HL-60/S4 treated with retinoic acid at 250 ng/mL for 4 days and 3 days (cell line): ENCODE data around the gene MFN1.
"Not testable (repeated sequence)": the region's sequence is repeated elsewhere in the genome, so short reads cannot be mapped to it uniquely, and the experiment has no call there.

Source experiments
- in situ Hi-C: fragments of 300-500 bp; cut with MboI; formaldehyde crosslinking; loops from 2 replicates; pipeline ENCODE4 v1.7.0; 2022; ENCODE audit warnings: low sequenced_read_pairs

Gene MFN1

DNA sequence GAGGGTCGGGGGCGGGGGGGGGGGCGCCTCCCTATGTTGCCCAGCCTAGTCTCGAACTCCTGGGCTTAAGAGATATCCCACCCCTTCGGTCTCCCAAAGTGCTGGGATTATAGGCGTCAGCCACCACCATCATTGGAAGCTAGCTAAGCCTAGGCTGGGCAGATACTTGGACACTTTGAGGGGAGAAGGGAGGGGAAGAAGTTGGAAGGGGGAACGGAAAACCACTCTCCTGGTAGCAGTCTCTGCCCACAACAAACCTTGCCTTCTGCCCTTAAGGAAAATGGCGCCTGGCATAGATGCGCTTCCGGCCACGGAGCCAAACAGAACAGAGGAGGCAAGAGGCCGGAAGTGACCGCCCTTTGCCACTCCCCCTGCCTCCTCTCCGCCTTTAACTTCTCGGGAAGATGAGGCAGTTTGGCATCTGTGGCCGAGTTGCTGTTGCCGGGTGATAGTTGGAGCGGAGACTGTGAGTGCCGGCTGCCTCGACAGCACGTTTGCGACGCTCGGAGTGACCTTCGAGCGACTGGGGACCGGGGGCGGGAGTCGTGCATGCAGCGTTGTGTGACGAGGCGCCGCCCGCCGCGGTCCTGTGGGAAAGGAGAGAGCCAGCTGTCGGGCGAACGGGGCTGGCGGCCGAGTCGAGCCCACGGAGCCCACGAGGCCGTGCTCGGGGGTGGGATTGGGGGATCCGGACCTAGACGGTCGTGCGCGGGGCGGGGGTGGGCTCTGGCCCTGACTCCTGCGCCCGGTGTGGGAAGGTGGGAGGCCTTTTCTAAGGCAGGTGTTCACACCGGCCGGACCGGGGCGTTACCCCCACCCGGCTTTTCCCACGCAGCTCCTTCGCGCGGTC lies at the start of gene MFN1:
Gene MFN1 (plus strand): TSS at position 365 of the 850 bp plus-strand sequence. CDS start 1,143 bp downstream, outside the sequence.
- in situ Hi-C loops, result loop anchor here (25.0 kb wide), 1 partner anchor 215 kb away; the partner anchor contains the start of gene ACTL6A

DNA sequence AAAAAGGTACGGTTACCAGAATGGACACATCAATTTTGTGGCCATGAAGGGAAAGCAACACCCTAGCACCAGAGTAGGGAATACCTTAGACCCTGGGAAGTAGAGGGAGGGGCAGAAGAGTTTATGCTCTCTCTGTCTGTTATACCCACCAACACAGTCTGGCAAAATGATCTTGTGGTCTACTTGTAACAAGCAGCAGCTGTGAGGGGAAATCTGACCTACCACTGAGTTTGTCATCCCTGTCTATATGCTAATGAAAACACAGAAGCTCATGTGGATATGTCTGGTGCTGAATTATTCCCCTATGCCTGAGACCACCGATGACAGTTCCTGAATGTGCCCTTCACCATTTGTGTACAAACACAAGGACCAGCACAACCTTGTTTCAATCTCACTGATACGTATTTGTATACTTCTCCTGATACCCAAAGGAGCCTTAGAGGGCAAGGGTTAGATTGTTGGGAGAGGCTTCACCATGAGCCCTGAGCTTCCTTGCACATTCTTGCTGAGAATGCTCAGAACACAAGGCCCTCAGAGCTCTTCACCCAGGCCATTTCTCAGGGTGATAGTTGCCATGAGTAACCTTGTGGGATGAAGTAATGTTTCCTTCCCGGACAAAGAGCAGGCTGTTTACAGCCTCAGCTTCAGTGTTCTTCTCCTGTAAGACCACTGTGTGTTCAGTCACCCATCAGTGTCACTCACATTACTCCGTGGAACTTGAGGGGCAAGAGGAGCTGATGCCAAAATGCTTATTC lies 49.4 kb upstream of the MFN1 start:
- in situ Hi-C loops, result no loop called here

DNA sequence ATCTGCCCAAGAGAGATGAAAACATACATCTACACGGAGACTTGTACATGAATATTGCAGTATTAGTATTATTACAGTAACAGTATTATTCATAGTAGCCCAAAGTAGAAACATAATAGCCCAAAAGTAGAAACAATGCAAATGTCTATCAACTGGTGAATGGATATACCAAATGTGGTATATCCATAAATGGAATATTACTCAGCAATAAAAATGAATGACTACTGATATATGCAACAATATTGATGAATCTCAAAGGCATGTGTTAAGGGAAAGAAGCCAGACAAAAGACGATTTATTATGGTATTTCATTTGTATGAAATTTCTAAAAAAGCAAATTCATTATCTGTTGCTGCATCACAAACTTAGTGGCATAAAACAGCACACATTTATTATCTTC lies 48.2 kb upstream of the MFN1 start:
- in situ Hi-C loops, result no loop called here

DNA sequence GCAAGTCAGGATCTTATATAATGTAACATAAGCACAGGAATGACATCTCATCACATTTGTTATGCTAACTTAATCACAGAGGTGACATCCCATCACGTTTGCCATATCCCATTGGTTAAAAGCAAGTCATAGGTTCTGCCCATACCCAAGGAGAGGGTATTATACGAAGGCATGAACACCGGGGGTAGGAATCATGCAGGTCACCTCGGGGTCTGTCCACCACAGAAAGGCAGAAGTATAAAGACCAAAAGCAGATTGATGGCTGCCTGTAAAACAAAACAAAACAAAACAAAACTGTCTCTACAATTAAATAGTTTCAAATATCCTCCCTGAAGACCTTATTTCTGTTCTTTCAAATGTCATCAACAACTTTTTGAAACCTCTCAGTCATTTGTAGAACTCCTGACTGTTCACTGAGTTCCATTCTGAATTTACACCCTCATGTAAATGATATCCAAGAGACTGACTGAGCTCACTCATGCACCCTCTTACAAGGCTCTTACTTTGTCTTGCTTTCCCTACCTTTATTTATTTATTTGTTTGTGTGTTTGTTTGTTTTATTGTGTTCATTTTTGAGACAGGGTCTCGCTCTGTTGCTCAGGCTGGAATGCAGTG lies 47.4 kb upstream of the MFN1 start:
- in situ Hi-C loops, result no loop called here

DNA sequence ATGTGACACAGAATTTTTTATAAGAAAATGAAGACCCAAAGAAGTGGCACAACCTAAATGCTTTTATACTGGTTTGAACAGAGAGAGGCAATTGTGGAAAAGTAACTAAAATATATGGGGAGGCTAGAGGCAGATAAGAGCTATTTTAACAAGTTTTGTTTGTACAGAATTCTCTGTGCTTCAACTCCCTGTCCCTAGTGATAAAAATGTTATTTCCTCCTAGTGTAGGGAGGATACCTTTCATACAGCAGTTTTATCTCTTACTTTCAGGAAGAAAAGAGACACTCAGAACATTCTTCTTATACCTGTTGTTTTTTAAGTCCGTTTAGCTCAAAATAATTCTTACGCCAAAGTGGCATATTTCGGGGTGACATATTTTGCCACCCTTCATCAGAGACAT lies 45.9 kb upstream of the MFN1 start:
- in situ Hi-C loops, result no loop called here

GRCh38 chr3:179302111-179302510 lies 45.4 kb upstream of the MFN1 start:
- in situ Hi-C loops, result no loop called here

DNA sequence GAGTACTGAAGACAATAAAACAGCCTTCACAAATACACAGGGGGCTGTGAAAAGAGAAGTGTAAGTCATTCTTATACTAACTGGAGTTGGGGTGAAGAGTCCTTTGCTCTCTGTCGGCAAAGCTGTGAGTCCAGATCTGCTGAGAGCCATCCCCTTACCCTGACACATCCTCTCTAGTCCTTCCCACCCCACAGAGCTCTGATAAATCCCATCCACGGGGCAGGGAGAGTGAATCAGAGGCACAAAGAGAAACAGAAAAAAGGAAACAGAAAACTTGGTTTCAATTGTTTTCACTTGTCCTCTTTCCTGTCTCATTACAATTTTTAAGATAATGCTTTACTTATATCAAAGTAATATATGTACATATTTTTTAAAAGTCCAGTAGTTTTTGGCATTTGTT lies 42.9 kb upstream of the MFN1 start:
- in situ Hi-C loops, result no loop called here

- in situ Hi-C loops, result not testable (repeated sequence)
Measured at GRCh38 chr3:179307362-179307761, 40.1 kb upstream of the MFN1 start.

GRCh38 chr3:179308001-179308400 lies 39.5 kb upstream of the MFN1 start:
- in situ Hi-C loops, result no loop called here

DNA sequence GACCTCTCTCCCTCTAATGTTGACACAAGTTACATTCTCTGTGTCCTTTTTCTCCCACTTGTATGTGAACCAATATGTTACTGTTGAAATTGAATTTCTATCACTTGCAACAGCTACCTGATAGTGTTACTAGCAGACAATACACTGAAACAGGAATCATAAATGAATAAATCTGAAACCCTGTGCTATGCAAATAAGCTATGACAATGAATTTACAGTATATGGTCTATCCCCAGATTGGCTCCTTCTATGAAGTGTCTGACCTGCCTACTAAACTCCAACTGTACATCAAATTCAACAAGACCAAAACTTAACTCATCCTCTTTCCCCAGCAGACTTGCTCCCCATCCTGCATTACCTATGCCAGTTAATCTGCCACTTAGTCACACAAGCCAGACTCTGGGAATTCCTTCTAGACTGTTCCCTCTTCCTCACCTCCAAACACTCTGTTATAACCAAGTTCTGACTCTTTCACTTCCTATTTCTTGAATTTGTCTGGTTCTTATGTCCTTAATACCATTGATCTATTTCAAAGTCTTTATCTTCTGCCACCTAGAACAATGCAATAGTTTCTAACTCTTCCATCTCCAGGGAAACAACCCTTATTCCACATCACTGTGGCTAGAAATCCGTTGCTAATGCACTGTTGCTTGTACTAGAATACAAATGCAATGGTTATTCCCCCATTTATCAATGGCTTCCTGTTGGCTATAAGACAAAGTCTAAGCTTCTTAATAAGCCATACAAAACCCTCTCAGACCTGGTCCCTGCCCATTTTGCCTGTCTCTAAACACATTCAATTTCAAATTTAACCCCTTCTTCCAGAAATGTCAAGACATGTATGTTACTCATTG lies 38.1 kb upstream of the MFN1 start:
- in situ Hi-C loops, result loop anchor here (10.0 kb wide), 1 partner anchor 295 kb away; no protein-coding TSS in a partner anchor

DNA sequence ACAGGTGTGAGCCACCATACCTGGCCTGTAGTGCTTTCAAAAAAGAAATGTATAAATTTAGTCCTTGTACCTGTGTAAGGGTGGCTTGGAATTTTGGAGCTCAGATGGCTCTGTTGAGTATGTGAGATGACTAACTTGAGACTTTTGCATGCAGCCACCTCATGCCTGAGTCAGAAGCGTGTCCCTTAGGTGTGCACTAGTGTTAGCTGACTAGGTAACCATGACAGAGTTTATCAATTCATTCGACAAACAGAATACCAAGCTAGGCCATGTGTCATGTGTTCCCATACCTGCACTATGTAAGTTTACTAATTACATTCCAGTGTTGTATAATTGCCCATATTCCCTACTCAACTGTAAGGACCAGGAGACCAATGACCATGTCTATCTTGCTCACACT lies 28.6 kb upstream of the MFN1 start:
- in situ Hi-C loops, result loop anchor here (10.0 kb wide), 1 partner anchor 304 kb away; no protein-coding TSS in a partner anchor

GRCh38 chr3:179321668-179322285 lies 25.7 kb upstream of the MFN1 start:
- in situ Hi-C loops, result no loop called here

- in situ Hi-C loops, result no loop called here
Measured at GRCh38 chr3:179322286-179323196, 25.0 kb upstream of the MFN1 start, which contains the start of gene ZNF639. ZNF639 (plus strand) TSS chr3:179323031; CDS start chr3:179328294, 5,263 bp downstream.

GRCh38 chr3:179323197-179324110 lies 24.1 kb upstream of the MFN1 start:
- in situ Hi-C loops, result no loop called here

DNA sequence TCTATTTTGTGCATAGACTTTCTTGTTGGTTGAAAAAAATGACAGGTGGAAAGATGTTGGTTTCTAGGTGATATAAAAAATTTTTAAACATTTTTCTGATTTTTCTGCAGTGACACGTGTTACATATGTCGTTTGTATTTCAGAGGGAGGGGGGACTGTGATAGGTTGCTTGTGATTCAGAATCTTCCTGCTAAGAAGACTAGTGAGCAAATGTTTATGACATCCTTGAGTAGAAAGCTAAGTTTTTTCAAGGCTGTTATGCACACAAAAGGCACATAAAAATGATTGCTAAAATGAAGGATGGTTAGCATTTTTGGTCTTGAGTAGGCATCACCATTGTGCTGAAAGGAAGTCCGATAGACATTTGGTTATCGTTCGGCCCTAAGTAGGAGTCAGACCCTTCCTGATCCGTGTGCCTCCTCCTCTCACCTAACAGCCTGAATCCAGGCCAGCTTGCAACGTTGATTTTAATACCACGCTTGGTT lies 23.2 kb upstream of the MFN1 start:
- in situ Hi-C loops, result no loop called here

- in situ Hi-C loops, result loop anchor here (25.0 kb wide), 1 partner anchor 232 kb away; the partner anchor contains the start of gene ACTL6A
Measured at GRCh38 chr3:179330438-179330837, 17.1 kb upstream of the MFN1 start.

DNA sequence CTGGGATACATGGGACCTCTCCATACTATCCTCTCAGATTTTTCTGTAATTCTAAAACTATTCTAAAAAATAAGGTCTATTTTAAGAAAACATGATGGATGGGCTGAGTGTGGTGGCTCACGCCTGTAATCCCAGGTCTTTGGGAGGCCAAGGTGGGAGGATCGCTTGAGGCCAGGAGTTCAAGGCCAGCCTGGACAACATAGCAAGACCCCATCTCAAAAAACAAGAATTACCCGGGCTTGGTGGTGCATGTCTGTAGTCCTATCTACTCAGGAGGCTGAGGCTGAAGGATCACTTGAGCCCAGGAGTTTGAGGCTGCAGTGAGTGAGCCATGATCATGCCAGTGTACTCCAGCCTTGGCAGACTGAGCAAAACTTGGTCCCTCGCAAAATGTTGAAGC lies 15.3 kb upstream of the MFN1 start:
- in situ Hi-C loops, result loop anchor here (25.0 kb wide), 1 partner anchor 230 kb away; the partner anchor contains the start of gene ACTL6A
